ENCODE results near the gene TBX4.

- no peak for TF ChIP-seq CTCF (IDR thresholded peaks at IDR 0.05; ENCODE audit: poor library complexity)
- no peak for TF ChIP-seq EZH2 (IDR thresholded peaks at IDR 0.05; ENCODE audit: borderline replicate concordance)
- TF ChIP-seq EZH2phosphoT487 (IDR thresholded peaks at IDR 0.05; ENCODE audit: low read depth, severe bottlenecking, unreplicated experiment), result no peak
Observed at GRCh38 chr17:61496957-61497653, 44.9 kb downstream of the TBX4 start.
